BE2C (cell line): ENCODE data around the gene CENPF.
"Not testable (repeated sequence)": the region's sequence is repeated elsewhere in the genome, so short reads cannot be mapped to it uniquely, and the experiment has no call there.

Experiments
- DNase-seq: peaks from one replicate; pipeline ENCODE4 v3.0.0-alpha.2; 2020
- H3K27me3 ChIP-seq: fragments of 250-450 bp; sonication (Bioruptor Pico); 2 replicates; pipeline ENCODE4 v1.5.1; 2020; ENCODE audit warnings: mild to moderate bottlenecking
- H3K36me3 ChIP-seq: fragments of 250-450 bp; sonication (Bioruptor Pico); 2 replicates; pipeline ENCODE4 v1.5.1; 2020; ENCODE audit warnings: mild to moderate bottlenecking
- H3K4me1 ChIP-seq: fragments of 250-450 bp; sonication (Bioruptor Pico); 2 replicates; pipeline ENCODE4 v1.5.1; 2020
- H3K4me3 ChIP-seq: 2 replicates; pipeline ENCODE4 v1.5.1; 2011; ENCODE audit warnings: low read depth, low read length
- H3K9me3 ChIP-seq: fragments of 250-450 bp; sonication (Bioruptor Pico); 2 replicates; pipeline ENCODE4 v1.5.1; 2020
- CTCF ChIP-seq: IDR thresholded peaks from 2 replicates; pipeline ENCODE4 v1.5.1; 2012; ENCODE audit warnings: mild to moderate bottlenecking, low read depth, low read length

The CENPF gene

GRCh38 chr1:214590696-214591095, 12.3 kb upstream of the CENPF start:
- no peaks in the 10 kb centered on the region for H3K27me3 ChIP-seq
- no peaks in the 10 kb centered on the region for H3K4me1 ChIP-seq
- TF ChIP-seq CTCF = no peak
- H3K36me3 ChIP-seq = no peaks in the 10 kb centered on the region
- H3K9me3 ChIP-seq = no peaks in the 10 kb centered on the region
- DNase-seq = no peak
- H3K4me3 ChIP-seq = no peak overlapping the region

DNA sequence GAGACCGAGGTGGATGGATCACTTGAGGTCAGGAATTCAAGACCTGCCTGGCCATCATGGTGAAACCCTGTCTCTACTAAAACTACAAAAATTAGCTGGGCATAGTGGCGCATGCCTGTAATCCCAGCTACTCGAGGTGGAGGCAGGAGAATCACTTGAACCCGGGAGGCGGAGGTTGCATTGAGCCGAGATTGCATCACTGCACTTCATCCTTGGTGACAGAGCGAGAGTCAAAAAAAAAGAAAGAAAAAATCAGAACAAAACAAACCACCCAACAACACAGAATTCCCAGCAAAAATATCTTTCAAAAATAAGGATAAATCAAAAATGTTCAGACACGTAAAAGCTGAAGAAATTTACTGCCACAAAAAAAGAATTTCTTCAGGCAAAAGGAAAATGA, 11.1 kb upstream of the CENPF start:
- DNase-seq, H3K4me3 ChIP-seq, H3K27me3 ChIP-seq, H3K9me3 ChIP-seq, H3K4me1 ChIP-seq, H3K36me3 ChIP-seq: not testable (repeated sequence)

- H3K4me3 ChIP-seq = no peak overlapping the region
- DNase-seq = no peak
- no peak for TF ChIP-seq CTCF
Observed at GRCh38 chr1:214593158-214593557, 9.8 kb upstream of the CENPF start.

DNA sequence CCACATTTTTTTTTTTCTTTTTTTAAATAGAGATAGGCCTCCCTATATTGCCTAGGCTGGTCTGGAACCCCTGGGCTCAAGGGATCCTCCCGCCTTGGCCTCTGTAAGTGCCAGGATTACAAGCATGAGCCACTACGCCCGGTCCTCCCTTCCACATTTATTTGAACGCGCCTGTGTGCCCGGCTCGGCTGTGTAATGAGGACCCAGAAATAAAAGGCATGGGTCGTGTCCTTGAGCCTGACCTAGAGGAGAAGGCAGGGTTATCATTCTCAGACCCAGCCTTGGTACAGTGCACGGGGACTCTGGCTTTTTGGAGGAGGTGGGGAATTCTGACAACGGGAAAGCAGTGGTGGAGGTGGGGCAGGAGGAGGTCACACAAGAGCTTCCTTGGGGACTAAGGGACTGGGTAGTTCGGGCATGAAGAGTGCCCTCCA, 841 bp downstream of the CENPF start:
- no peak for TF ChIP-seq CTCF
- no peaks in the 10 kb centered on the region for H3K9me3 ChIP-seq
- DNase-seq = no peak

More at GRCh38 chr1:214593158-214593557, 9.8 kb upstream of the CENPF start:
- Histone ChIP-seq H3K27me3 (no peaks in the 10 kb centered on the region), H3K36me3 (no peaks in the 10 kb centered on the region), H3K4me1 (no peaks in the 10 kb centered on the region), H3K9me3 (no peaks in the 10 kb centered on the region)

DNA sequence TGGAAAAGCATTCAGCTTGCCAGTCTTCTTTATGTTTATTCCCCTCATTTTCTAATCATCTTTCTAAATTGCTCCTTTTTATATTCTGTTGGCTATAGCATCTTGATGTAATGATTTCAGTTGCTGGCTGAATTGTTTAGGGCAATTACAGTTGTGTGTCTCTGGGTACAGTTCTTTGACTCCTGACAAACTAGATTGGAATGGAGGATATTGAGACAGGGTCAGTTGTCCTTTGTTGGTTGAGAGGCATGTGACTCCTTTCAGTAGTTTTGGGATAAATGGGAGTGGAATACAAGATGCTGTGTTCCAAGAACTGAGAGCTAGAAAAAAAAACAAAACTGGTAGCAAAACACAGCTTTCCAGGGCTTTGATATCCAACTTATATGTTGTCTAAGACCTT, 1.5 kb downstream of the CENPF start:
- no peak for DNase-seq
- no peaks in the 10 kb centered on the region for H3K4me1 ChIP-seq
- H3K9me3 ChIP-seq = no peaks in the 10 kb centered on the region
- no peak for TF ChIP-seq CTCF
- H3K4me3 ChIP-seq = peak overlapping the region; percentile 96
- no peaks in the 10 kb centered on the region for H3K27me3 ChIP-seq
- H3K36me3 ChIP-seq = peaks cover 25% of the 10 kb centered on the region

More for the DNA sequence above, 841 bp downstream of the CENPF start:
- Histone ChIP-seq H3K27me3 (no peaks in the 10 kb centered on the region), H3K36me3 (peaks cover 20% of the 10 kb centered on the region), H3K4me3 (peak overlapping the region; percentile 96), H3K4me1 (no peaks in the 10 kb centered on the region)

GRCh38 chr1:214605484-214605883, 2.5 kb downstream of the CENPF start:
- not testable (repeated sequence) for DNase-seq, H3K4me1 ChIP-seq, H3K9me3 ChIP-seq, H3K4me3 ChIP-seq, H3K27me3 ChIP-seq
- H3K36me3 ChIP-seq = peaks cover 27% of the 10 kb centered on the region

- not testable (repeated sequence) for H3K27me3 ChIP-seq, DNase-seq, H3K9me3 ChIP-seq, H3K4me3 ChIP-seq, H3K4me1 ChIP-seq
- H3K36me3 ChIP-seq = peaks cover 27% of the 10 kb centered on the region
Observed at GRCh38 chr1:214605933-214606925, 3.2 kb downstream of the CENPF start.

DNA sequence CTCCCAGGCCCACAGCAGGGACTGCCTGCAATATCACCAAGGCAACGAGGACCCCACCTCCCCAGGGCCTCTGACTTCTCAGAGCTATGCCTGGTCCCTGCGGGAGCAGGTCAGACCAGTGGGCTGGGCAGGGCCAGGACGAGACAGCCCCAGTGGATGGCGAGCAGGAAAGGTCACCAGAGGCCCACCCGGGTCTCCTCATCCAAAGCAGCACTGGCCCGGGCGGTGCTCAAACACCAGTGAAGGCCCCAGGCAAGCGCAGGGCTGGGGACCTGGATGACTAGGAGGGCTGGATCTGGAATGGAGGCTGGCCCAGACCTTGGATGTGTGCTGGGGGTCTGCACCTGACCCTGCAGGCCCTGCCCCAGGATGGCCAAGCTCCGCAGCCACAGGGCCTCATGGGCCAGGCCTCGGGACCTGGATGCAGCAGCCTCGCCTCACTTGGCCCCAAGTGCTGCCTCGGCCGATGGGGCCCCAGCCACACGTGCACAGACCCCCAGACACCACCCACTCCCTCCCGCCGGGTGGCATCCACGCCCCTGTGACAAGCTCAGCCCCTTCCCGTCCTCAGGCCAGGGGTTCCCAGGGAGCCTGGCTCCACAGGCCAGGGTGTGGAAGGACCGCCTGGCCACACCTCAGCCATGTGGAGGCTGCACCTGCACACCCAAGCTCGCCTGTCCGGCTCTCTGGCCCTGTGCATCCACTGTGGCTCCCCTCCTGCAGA, 4.7 kb downstream of the CENPF start:
- H3K36me3 ChIP-seq = peaks cover 27% of the 10 kb centered on the region
- not testable (repeated sequence) for DNase-seq, H3K27me3 ChIP-seq, H3K9me3 ChIP-seq, H3K4me1 ChIP-seq, H3K4me3 ChIP-seq

DNA sequence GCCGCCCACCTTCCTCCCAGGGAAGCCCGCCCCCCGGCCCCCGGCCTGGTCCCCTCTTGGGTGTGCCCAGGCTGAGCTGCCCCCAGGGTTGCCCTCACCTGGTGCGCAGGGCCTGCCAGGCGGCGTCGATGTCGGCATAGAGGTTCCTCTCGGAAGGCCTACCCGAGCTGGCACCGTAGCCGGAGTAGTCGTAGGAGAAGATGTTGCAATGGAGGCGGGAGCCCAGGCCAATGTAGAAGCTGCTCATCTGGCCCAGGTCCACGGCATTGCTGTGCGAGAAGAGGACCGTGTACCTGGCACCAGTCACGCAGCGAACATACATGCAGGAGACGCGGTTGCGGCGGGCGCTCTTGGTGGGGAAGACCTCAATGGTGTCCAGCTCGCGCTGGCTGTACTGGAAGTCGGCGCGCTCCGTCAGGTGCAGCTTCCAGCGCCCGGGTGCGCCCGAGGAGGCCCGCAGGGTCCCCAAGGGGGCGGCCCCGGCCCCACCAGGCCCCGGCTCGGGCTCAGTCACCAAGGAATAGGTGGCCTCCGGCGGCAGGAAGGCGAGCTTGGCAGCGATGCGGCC, 5.3 kb downstream of the CENPF start:
- not testable (repeated sequence) for DNase-seq

DNA sequence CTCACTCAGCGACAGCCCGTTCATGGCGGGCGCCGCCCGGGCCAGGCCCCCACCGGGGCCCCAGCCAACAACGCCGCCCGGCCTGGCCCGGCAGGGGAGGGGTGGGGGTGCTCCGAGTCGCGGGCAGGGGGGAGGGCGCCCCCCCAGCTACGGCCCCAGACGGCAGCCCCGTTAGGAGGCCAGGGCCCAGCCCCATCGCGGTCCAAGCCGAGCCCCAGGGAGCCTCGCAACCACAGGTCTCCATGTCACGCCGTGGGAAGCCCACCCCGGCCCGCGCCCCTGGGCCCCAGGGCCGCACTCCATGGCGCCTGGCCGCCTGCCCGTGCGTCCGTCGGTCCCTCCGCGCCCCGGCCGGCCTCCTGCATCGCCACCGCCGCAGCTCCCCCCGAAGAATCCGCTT, 5.8 kb downstream of the CENPF start:
- H3K9me3 ChIP-seq, H3K27me3 ChIP-seq, DNase-seq, H3K4me3 ChIP-seq, H3K4me1 ChIP-seq: not testable (repeated sequence)
- peaks cover 36% of the 10 kb centered on the region for H3K36me3 ChIP-seq

More for the DNA sequence above, 5.3 kb downstream of the CENPF start:
- not testable (repeated sequence) for H3K27me3 ChIP-seq, H3K4me3 ChIP-seq, H3K9me3 ChIP-seq, H3K4me1 ChIP-seq
- H3K36me3 ChIP-seq = peaks cover 32% of the 10 kb centered on the region
